NCI-H526 (cell line): ENCODE results near the gene ELOVL6.
"Not testable (repeated sequence)": the region's sequence is repeated elsewhere in the genome, so short reads cannot be mapped to it uniquely, and the experiment has no call there.

Source experiments
- DNase-seq, 2 experiments: peaks; one replicate each; lab custom pipeline; 2025; lab: John Stamatoyannopoulos, UW

ELOVL6 gene

GRCh38 chr4:110160618-110161017, 37.8 kb downstream of the ELOVL6 start:
- no peak for DNase-seq

- DNase-seq: no peak
Observed at GRCh38 chr4:110159541-110159940, 38.9 kb downstream of the ELOVL6 start.

GRCh38 chr4:110157580-110157979, 40.8 kb downstream of the ELOVL6 start:
- DNase-seq: no peak

- DNase-seq: not testable (repeated sequence)
Observed at GRCh38 chr4:110157166-110157565, 41.2 kb downstream of the ELOVL6 start.

GRCh38 chr4:110156442-110156841, 42.0 kb downstream of the ELOVL6 start:
- DNase-seq: no peak

GRCh38 chr4:110155654-110156053, 42.8 kb downstream of the ELOVL6 start:
- no peak for DNase-seq

- no peak for DNase-seq
Observed at GRCh38 chr4:110154582-110154981, 43.8 kb downstream of the ELOVL6 start.

GRCh38 chr4:110152386-110152785, 46.0 kb downstream of the ELOVL6 start:
- DNase-seq: no peak

- DNase-seq: peak in 1 of 2 experiments; percentile 13
Observed at GRCh38 chr4:110149089-110149488, 49.3 kb downstream of the ELOVL6 start.

- no peak for DNase-seq
Observed at GRCh38 chr4:110142461-110142860, 56.0 kb downstream of the ELOVL6 start.

- DNase-seq: no peak
Observed at GRCh38 chr4:110139815-110140214, 58.6 kb downstream of the ELOVL6 start.

- no peak for DNase-seq
Observed at GRCh38 chr4:110139111-110139510, 59.3 kb downstream of the ELOVL6 start.

GRCh38 chr4:110138551-110138950, 59.9 kb downstream of the ELOVL6 start:
- no peak for DNase-seq

GRCh38 chr4:110137829-110138228, 60.6 kb downstream of the ELOVL6 start:
- no peak for DNase-seq

GRCh38 chr4:110135523-110135922, 62.9 kb downstream of the ELOVL6 start:
- no peak for DNase-seq

- DNase-seq: no peak
Observed at GRCh38 chr4:110135076-110135475, 63.3 kb downstream of the ELOVL6 start.

- no peak for DNase-seq
Observed at GRCh38 chr4:110134269-110134869, 64.0 kb downstream of the ELOVL6 start.

- DNase-seq: peak; percentile 66 to 80
Observed at GRCh38 chr4:110132816-110133719, 65.3 kb downstream of the ELOVL6 start.

GRCh38 chr4:110131916-110132315, 66.5 kb downstream of the ELOVL6 start:
- no peak for DNase-seq

- peak in 1 of 2 experiments; percentile 7 for DNase-seq
Observed at GRCh38 chr4:110130576-110131358, 67.6 kb downstream of the ELOVL6 start.

- DNase-seq: no peak
Observed at GRCh38 chr4:110129544-110129943, 68.9 kb downstream of the ELOVL6 start.

- no peak for DNase-seq
Observed at GRCh38 chr4:110128472-110128919, 69.9 kb downstream of the ELOVL6 start.
